ENCODE measurements around the gene RAET1E.
"Not testable (repeated sequence)": the region's sequence is repeated elsewhere in the genome, so short reads cannot be mapped to it uniquely, and the experiment has no call there.

The RAET1E gene

GRCh38 chr6:149910721-149911151 lies 12.8 kb upstream of the RAET1E start:
- no peak for DNase-seq (ENCODE audit: low read depth in 3 of 3)

- no peak for DNase-seq (ENCODE audit: low read depth in 3 of 3)
Measured at GRCh38 chr6:149909701-149910470, 12.0 kb upstream of the RAET1E start.

- DNase-seq (ENCODE audit: low read depth in 3 of 3), result not testable (repeated sequence)
Measured at GRCh38 chr6:149908480-149908879, 10.6 kb upstream of the RAET1E start.

- DNase-seq (ENCODE audit: low read depth in 3 of 3), result no peak
Measured at GRCh38 chr6:149907317-149907716, 9.4 kb upstream of the RAET1E start.

- no peak for DNase-seq (ENCODE audit: low read depth in 3 of 3)
Measured at GRCh38 chr6:149906405-149906804, 8.5 kb upstream of the RAET1E start.

- DNase-seq (ENCODE audit: low read depth in 3 of 3), result no peak
Measured at GRCh38 chr6:149905911-149906371, 8.0 kb upstream of the RAET1E start.

GRCh38 chr6:149905371-149905910 lies 7.5 kb upstream of the RAET1E start:
- no peak for DNase-seq (ENCODE audit: low read depth in 3 of 3)

GRCh38 chr6:149904661-149905370 lies 6.9 kb upstream of the RAET1E start:
- no peak for DNase-seq (ENCODE audit: low read depth in 3 of 3)

GRCh38 chr6:149903938-149904611 lies 6.2 kb upstream of the RAET1E start:
- DNase-seq (ENCODE audit: low read depth in 3 of 3), result no peak

GRCh38 chr6:149901444-149902140 lies 3.7 kb upstream of the RAET1E start:
- no peak for DNase-seq (ENCODE audit: low read depth in 3 of 3)

- DNase-seq (ENCODE audit: low read depth in 3 of 3), result no peak
Measured at GRCh38 chr6:149900620-149901443, 2.9 kb upstream of the RAET1E start.

- no peak for DNase-seq (ENCODE audit: low read depth in 3 of 3)
Measured at GRCh38 chr6:149899926-149900619, 2.2 kb upstream of the RAET1E start.

GRCh38 chr6:149899486-149899885 lies 1.6 kb upstream of the RAET1E start:
- no peak for DNase-seq (ENCODE audit: low read depth in 3 of 3)

- no peak for DNase-seq (ENCODE audit: low read depth in 3 of 3)
Measured at GRCh38 chr6:149898966-149899365, 1.1 kb upstream of the RAET1E start.

- no peak for DNase-seq (ENCODE audit: low read depth in 3 of 3)
Measured at GRCh38 chr6:149897015-149897697, 757 bp downstream of the RAET1E start.

- no peak for DNase-seq (ENCODE audit: low read depth in 3 of 3)
Measured at GRCh38 chr6:149896491-149896890, 1.4 kb downstream of the RAET1E start.

GRCh38 chr6:149895833-149896271 lies 2.1 kb downstream of the RAET1E start:
- DNase-seq (ENCODE audit: low read depth in 3 of 3), result peak in 1 of 3 experiments; percentile 17

- DNase-seq (ENCODE audit: low read depth in 3 of 3), result no peak
Measured at GRCh38 chr6:149895048-149895590, 2.8 kb downstream of the RAET1E start.

- not testable (repeated sequence) for DNase-seq (ENCODE audit: low read depth in 3 of 3)
Measured at GRCh38 chr6:149891864-149892263, 6.0 kb downstream of the RAET1E start.
